ENCODE measurements around the gene FABP7. TPM values are rescaled to one million over a fixed set of nuclear protein-coding genes. Genes with fewer than 3 reads are reported as not detected.

The FABP7 gene
- total and polyA plus RNA-seq, 2 experiments from 2014 or later: 6.6 to 15.7 TPM

DNA sequence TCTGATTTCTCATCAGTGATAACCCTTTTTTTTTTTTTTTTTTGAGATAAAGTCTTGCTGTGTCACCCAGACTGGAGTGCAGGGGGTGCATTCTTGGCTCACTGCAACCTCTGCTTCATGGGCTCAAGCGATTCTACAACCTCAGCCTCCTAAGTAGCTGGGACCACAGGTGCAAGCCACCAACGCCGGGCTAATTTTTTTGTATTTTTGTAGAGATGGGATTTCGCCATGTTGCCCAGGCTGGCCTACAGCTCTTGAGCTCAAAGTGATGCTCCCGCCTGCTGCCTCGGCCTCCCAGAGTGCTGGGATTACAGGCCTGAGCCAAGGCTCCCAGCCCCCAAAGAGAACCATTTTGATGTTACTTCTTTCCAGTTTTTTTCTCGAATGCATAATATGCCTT, 2.2 kb downstream of the FABP7 start:
- H3K27ac Mint-ChIP-seq: no peak overlapping the region
- no peak for DNase-seq (ENCODE audit: low spot score)
- ATAC-seq: no peak
- H3K4me3 Mint-ChIP-seq: no peak overlapping the region
- Histone ChIP-seq H3K36me3 (ENCODE audit: insufficient read depth) (no peaks in the 10 kb centered on the region), H3K4me1 (ENCODE audit: insufficient read depth) (peaks cover 37% of the 10 kb centered on the region), H3K4me2 (no peak overlapping the region), H3K27me3 (ENCODE audit: insufficient read depth) (peaks cover 3% of the 10 kb centered on the region; the same call in 1 of the 2 replicates), H3K9me2 (ENCODE audit: insufficient read depth) (no peaks in the 10 kb centered on the region), H3K79me2 (replicated peaks; ENCODE audit: insufficient read depth) (no peaks in the 10 kb centered on the region), H3F3A (replicated peaks; ENCODE audit: low read depth) (0 out of 2 replicates have a peak, but pooled peaks cover 2% of the 10 kb centered on the region), H3K4me3 (no peak overlapping the region), H4K20me1 (replicated peaks; ENCODE audit: insufficient read depth) (no peaks in the 10 kb centered on the region), H2AFZ (no peak overlapping the region), H3K27ac (ENCODE audit: low read depth) (no peak overlapping the region)
- TF ChIP-seq EZH2 (IDR thresholded peaks at IDR 0.05; ENCODE audit: low read depth, unreplicated experiment): no peak
- TF ChIP-seq, protein P1, sequence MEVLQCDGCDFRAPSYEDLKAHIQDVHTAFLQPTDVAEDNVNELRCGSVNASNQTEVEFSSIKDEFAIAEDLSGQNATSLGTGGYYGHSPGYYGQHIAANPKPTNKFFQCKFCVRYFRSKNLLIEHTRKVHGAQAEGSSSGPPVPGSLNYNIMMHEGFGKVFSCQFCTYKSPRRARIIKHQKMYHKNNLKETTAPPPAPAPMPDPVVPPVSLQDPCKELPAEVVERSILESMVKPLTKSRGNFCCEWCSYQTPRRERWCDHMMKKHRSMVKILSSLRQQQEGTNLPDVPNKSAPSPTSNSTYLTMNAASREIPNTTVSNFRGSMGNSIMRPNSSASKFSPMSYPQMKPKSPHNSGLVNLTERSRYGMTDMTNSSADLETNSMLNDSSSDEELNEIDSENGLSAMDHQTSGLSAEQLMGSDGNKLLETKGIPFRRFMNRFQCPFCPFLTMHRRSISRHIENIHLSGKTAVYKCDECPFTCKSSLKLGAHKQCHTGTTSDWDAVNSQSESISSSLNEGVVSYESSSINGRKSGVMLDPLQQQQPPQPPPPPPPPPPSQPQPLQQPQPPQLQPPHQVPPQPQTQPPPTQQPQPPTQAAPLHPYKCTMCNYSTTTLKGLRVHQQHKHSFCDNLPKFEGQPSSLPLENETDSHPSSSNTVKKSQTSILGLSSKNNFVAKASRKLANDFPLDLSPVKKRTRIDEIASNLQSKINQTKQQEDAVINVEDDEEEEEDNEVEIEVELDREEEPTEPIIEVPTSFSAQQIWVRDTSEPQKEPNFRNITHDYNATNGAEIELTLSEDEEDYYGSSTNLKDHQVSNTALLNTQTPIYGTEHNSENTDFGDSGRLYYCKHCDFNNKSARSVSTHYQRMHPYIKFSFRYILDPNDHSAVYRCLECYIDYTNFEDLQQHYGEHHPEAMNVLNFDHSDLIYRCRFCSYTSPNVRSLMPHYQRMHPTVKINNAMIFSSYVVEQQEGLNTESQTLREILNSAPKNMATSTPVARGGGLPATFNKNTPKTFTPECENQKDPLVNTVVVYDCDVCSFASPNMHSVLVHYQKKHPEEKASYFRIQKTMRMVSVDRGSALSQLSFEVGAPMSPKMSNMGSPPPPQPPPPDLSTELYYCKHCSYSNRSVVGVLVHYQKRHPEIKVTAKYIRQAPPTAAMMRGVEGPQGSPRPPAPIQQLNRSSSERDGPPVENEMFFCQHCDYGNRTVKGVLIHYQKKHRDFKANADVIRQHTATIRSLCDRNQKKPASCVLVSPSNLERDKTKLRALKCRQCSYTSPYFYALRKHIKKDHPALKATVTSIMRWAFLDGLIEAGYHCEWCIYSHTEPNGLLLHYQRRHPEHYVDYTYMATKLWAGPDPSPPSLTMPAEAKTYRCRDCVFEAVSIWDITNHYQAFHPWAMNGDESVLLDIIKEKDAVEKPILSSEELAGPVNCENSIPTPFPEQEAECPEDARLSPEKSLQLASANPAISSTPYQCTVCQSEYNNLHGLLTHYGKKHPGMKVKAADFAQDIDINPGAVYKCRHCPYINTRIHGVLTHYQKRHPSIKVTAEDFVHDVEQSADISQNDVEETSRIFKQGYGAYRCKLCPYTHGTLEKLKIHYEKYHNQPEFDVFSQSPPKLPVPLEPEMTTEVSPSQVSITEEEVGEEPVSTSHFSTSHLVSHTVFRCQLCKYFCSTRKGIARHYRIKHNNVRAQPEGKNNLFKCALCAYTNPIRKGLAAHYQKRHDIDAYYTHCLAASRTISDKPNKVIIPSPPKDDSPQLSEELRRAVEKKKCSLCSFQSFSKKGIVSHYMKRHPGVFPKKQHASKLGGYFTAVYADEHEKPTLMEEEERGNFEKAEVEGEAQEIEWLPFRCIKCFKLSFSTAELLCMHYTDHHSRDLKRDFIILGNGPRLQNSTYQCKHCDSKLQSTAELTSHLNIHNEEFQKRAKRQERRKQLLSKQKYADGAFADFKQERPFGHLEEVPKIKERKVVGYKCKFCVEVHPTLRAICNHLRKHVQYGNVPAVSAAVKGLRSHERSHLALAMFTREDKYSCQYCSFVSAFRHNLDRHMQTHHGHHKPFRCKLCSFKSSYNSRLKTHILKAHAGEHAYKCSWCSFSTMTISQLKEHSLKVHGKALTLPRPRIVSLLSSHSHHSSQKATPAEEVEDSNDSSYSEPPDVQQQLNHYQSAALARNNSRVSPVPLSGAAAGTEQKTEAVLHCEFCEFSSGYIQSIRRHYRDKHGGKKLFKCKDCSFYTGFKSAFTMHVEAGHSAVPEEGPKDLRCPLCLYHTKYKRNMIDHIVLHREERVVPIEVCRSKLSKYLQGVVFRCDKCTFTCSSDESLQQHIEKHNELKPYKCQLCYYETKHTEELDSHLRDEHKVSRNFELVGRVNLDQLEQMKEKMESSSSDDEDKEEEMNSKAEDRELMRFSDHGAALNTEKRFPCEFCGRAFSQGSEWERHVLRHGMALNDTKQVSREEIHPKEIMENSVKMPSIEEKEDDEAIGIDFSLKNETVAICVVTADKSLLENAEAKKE (CRISPR knock-in tag; IDR thresholded peaks at IDR 0.05): no peak
- TF ChIP-seq EZH2phosphoT487 (IDR thresholded peaks at IDR 0.05; ENCODE audit: unreplicated experiment): no peak
- no peak for TF ChIP-seq POLR2AphosphoS5 (IDR thresholded peaks at IDR 0.05; ENCODE audit: low read depth)
- TF ChIP-seq ZNF114 (CRISPR knock-in tag; IDR thresholded peaks at IDR 0.05): no peak
- H3K27me3 Mint-ChIP-seq (ENCODE audit: insufficient read depth, low read depth, poor library complexity): peaks cover 8% of the 10 kb centered on the region
- no peaks in the 10 kb centered on the region for H3K36me3 Mint-ChIP-seq (ENCODE audit: low read depth)
- H3K4me1 Mint-ChIP-seq: peaks cover 44% of the 10 kb centered on the region
- H3K9me3 Mint-ChIP-seq: no peaks in the 10 kb centered on the region

DNA sequence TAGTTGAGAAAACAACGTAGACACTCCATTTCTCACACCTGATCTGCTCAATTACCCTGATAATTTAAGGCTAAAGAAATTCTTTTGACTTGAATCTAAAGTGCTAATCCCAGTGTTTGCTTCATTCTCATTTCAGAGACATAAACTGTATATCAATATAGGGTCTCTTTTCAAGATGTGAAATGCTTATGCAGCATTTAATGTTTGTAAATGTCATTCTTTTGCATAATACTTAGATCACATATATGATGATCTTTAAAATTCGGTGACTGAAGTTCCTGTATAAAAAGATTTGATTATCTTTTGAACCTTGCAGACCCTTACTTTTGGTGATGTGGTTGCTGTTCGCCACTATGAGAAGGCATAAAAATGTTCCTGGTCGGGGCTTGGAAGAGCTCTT, 3.9 kb downstream of the FABP7 start:
- Histone ChIP-seq H3K9me2 (ENCODE audit: insufficient read depth) (no peaks in the 10 kb centered on the region), H3K27me3 (ENCODE audit: insufficient read depth) (peaks cover 20% of the 10 kb centered on the region), H3K79me2 (replicated peaks; ENCODE audit: insufficient read depth) (no peaks in the 10 kb centered on the region), H3K4me1 (ENCODE audit: insufficient read depth) (peaks cover 54% of the 10 kb centered on the region), H3K36me3 (ENCODE audit: insufficient read depth) (no peaks in the 10 kb centered on the region), H3K4me3 (no peak overlapping the region), H4K20me1 (replicated peaks; ENCODE audit: insufficient read depth) (no peaks in the 10 kb centered on the region), H3K27ac (ENCODE audit: low read depth) (no peak overlapping the region), H3K4me2 (0 out of 2 replicates have a peak overlapping the region, but pooled peaks have one; percentile 17), H2AFZ (no peak overlapping the region), H3F3A (replicated peaks; ENCODE audit: low read depth) (no peaks in the 10 kb centered on the region)
- ATAC-seq (no peak), DNase-seq (ENCODE audit: low spot score) (no peak)
- Mint-ChIP-seq H3K27me3 (ENCODE audit: insufficient read depth, low read depth, poor library complexity) (peaks cover 7% of the 10 kb centered on the region), H3K9me3 (no peaks in the 10 kb centered on the region), H3K36me3 (ENCODE audit: low read depth) (no peaks in the 10 kb centered on the region), H3K27ac (no peak overlapping the region), H3K4me1 (peaks cover 55% of the 10 kb centered on the region), H3K4me3 (no peak overlapping the region)
- TF ChIP-seq STAT1 (IDR thresholded peaks at IDR 0.05; ENCODE audit: unreplicated experiment) (no peak), CREB1 (CRISPR knock-in tag; IDR thresholded peaks at IDR 0.05; ENCODE audit: low read depth) (no peak), JUNB (IDR thresholded peaks at IDR 0.05; ENCODE audit: unreplicated experiment) (no peak), EZH2phosphoT487 (IDR thresholded peaks at IDR 0.05; ENCODE audit: unreplicated experiment) (no peak)
- TF ChIP-seq, protein P2, sequence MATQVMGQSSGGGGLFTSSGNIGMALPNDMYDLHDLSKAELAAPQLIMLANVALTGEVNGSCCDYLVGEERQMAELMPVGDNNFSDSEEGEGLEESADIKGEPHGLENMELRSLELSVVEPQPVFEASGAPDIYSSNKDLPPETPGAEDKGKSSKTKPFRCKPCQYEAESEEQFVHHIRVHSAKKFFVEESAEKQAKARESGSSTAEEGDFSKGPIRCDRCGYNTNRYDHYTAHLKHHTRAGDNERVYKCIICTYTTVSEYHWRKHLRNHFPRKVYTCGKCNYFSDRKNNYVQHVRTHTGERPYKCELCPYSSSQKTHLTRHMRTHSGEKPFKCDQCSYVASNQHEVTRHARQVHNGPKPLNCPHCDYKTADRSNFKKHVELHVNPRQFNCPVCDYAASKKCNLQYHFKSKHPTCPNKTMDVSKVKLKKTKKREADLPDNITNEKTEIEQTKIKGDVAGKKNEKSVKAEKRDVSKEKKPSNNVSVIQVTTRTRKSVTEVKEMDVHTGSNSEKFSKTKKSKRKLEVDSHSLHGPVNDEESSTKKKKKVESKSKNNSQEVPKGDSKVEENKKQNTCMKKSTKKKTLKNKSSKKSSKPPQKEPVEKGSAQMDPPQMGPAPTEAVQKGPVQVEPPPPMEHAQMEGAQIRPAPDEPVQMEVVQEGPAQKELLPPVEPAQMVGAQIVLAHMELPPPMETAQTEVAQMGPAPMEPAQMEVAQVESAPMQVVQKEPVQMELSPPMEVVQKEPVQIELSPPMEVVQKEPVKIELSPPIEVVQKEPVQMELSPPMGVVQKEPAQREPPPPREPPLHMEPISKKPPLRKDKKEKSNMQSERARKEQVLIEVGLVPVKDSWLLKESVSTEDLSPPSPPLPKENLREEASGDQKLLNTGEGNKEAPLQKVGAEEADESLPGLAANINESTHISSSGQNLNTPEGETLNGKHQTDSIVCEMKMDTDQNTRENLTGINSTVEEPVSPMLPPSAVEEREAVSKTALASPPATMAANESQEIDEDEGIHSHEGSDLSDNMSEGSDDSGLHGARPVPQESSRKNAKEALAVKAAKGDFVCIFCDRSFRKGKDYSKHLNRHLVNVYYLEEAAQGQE (IDR thresholded peaks at IDR 0.05; ENCODE audit: unreplicated experiment): no peak
- TF ChIP-seq, protein P3, sequence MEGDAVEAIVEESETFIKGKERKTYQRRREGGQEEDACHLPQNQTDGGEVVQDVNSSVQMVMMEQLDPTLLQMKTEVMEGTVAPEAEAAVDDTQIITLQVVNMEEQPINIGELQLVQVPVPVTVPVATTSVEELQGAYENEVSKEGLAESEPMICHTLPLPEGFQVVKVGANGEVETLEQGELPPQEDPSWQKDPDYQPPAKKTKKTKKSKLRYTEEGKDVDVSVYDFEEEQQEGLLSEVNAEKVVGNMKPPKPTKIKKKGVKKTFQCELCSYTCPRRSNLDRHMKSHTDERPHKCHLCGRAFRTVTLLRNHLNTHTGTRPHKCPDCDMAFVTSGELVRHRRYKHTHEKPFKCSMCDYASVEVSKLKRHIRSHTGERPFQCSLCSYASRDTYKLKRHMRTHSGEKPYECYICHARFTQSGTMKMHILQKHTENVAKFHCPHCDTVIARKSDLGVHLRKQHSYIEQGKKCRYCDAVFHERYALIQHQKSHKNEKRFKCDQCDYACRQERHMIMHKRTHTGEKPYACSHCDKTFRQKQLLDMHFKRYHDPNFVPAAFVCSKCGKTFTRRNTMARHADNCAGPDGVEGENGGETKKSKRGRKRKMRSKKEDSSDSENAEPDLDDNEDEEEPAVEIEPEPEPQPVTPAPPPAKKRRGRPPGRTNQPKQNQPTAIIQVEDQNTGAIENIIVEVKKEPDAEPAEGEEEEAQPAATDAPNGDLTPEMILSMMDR (conservative IDR thresholded peaks at IDR 0.05; ENCODE audit: low read depth in 2 of 2): no peak

Measured in GM23338 (cell line).